HepG2 (cell line): ENCODE measurements around the gene HIPK4. TPM values are rescaled to one million over a fixed set of nuclear protein-coding genes. Genes with fewer than 3 reads are reported as not detected.

Experiments
- ASH2L ChIP-seq: fragments of 300-600, 200-600 bp; sonication (generic); IDR thresholded peaks from 2 replicates; pipeline ENCODE4 v1.7.0; 2017; ENCODE audit warnings: low read depth, mild to moderate bottlenecking, moderate library complexity, mixed read lengths, low read length; ENCODE audit not compliant: insufficient read length
- CBX2 ChIP-seq, 2 experiments: fragments of 200-600 bp in 1 of 2; sonication (generic); formaldehyde crosslinking in 1 of 2; IDR thresholded peaks; 2 replicates each; pipeline versions ENCODE4 v1.7.0 to v1.8.1; 2018 to 2022; ENCODE audit warnings: low read depth in 2 of 2, low read length in 1 of 2, mild to moderate bottlenecking in 1 of 2, missing genetic modification reagents in 1 of 2
- DNMT3B ChIP-seq: conservative IDR thresholded peaks from 2 replicates; pipeline ENCODE4 v1.6.1; 2016; ENCODE audit warnings: missing biosample characterization, control low read depth
- ESRRA ChIP-seq: sonication (generic); formaldehyde crosslinking; IDR thresholded peaks from 2 replicates; pipeline ENCODE4 v1.5.1; 2020; ENCODE audit warnings: mild to moderate bottlenecking, low read depth, missing genetic modification reagents
- MEIS1 ChIP-seq: sonication (generic); formaldehyde crosslinking; IDR thresholded peaks from 2 replicates; pipeline ENCODE4 v1.9.0; 2021; ENCODE audit warnings: mild to moderate bottlenecking, missing genetic modification reagents, moderate library complexity, borderline replicate concordance
- NFIB ChIP-seq: sonication (generic); formaldehyde crosslinking; IDR thresholded peaks from 2 replicates; pipeline ENCODE4 v1.9.0; 2021; ENCODE audit warnings: missing genetic modification reagents, mild to moderate bottlenecking, borderline replicate concordance
- RARG ChIP-seq: sonication (generic); formaldehyde crosslinking; IDR thresholded peaks from 2 replicates; pipeline ENCODE4 v1.4.0; 2020; ENCODE audit warnings: low read depth, mild to moderate bottlenecking, missing genetic modification reagents
- RBM22 ChIP-seq: fragments of 200-400 bp; formaldehyde crosslinking; optimal IDR thresholded peaks from 2 replicates; pipeline ENCODE3; 2017; ENCODE audit warnings: mild to moderate bottlenecking, low read length, moderate library complexity
- RFXAP ChIP-seq: sonication (generic); formaldehyde crosslinking; IDR thresholded peaks from 2 replicates; pipeline ENCODE4 v1.4.0; 2020; ENCODE audit warnings: missing genetic modification reagents, borderline replicate concordance
- STAG1 ChIP-seq: sonication (generic); formaldehyde crosslinking; IDR thresholded peaks from 2 replicates; pipeline ENCODE4 v1.4.0; 2020; ENCODE audit warnings: missing genetic modification reagents
- ZFP1 ChIP-seq: IDR thresholded peaks from 2 replicates; pipeline ENCODE4 v1.6.1; 2016
- ZNF292 ChIP-seq: sonication (generic); formaldehyde crosslinking; IDR thresholded peaks from 2 replicates; pipeline ENCODE4 v1.8.1; 2022; ENCODE audit warnings: mild to moderate bottlenecking, low read depth, missing genetic modification reagents, borderline replicate concordance
- ZNF496 ChIP-seq: sonication (generic); formaldehyde crosslinking; IDR thresholded peaks from 2 replicates; pipeline ENCODE4 v1.8.1; 2023; ENCODE audit warnings: mild to moderate bottlenecking, moderate library complexity, missing genetic modification reagents; ENCODE audit not compliant: insufficient replicate concordance
- ZNF761 ChIP-seq: sonication (generic); formaldehyde crosslinking; conservative IDR thresholded peaks from 2 replicates; pipeline ENCODE4 v1.4.0; 2020; ENCODE audit warnings: mild to moderate bottlenecking, missing genetic modification reagents
- polyA plus RNA-seq, 8 experiments: library from polyadenylated mRNA; depleted of rRNA in 3 of 8; stranded (reverse) in 7 of 8; unstranded in 1 of 8; fragments of >200 nt; fragmentation: Illumina TruSeq in 4 of 8; extraction: Trizol in 4 of 8; gene quantifications; 2 replicates each; pipeline versions ENCODE4 v1.2.1 to v1.2.3, GENCODE V29; 2011 to 2016; ENCODE audit warnings: low read depth in 4 of 8, missing spikeins in 1 of 8, mixed read lengths in 1 of 8; ENCODE audit not compliant: insufficient read depth in 1 of 8
- total RNA-seq, 5 experiments: library from RNA; depleted of rRNA; stranded (reverse); fragments of >200 nt; fragmentation: Illumina TruSeq; extraction: Trizol; gene quantifications; 2 replicates each; pipeline ENCODE4 v1.2.3, GENCODE V29; 2016; ENCODE audit warnings: low read depth in 1 of 5
- TF ChIP-seq, protein P1 (sequence below): sonication (generic); formaldehyde crosslinking; IDR thresholded peaks from 2 replicates; pipeline ENCODE4 v1.8.0; 2022; ENCODE audit warnings: mild to moderate bottlenecking, missing genetic modification reagents; ENCODE audit not compliant: insufficient replicate concordance
- TF ChIP-seq, protein P2 (sequence below): sonication (generic); formaldehyde crosslinking; conservative IDR thresholded peaks from 2 replicates; pipeline ENCODE4 v1.8.0; 2022; ENCODE audit warnings: mild to moderate bottlenecking, moderate library complexity, missing genetic modification reagents
- TF ChIP-seq, protein P3 (sequence below): sonication (generic); formaldehyde crosslinking; IDR thresholded peaks from 2 replicates; pipeline ENCODE4 v1.4.0; 2020; ENCODE audit warnings: mild to moderate bottlenecking, missing genetic modification reagents

Gene HIPK4
- total and polyA plus RNA-seq, 2 of the 13 experiments (the other 11 are each of a cell fraction or from before 2014, with no cell fraction given): 0.03 TPM; not detected in 1

DNA sequence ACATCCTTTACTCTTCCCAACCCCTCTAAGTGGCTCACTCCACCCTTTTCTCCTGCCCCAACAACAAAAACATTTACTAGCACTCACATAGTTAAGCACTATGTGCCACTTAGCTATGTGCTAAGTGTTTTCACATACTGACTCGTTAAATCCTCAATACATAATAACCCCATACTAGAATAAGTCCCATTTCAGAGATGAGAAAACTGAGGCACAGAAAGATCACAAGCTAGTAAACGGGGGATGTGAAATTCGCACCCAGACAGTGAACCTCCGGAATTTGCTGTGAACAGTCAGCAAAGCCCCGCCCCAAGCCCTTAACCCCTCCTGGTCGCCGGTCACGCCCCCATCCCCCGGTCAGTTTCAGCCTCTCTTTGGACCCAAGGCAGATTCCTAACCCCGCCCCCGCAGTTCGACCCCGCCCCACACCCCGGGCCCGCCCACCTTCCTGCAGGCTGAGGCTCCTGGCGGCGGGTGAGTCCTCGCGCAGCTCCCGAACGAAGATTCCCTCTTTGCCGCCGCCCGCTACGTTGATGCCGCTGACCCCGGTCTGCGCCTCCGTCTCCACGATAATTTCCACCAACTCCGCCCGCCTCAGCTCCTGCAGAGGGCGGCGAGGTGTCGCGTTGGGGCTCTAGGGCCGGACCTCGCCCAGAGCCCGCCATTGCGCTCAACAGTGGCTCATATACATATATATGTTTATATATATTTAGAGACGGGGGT, 13.4 kb upstream of the HIPK4 start (continued):
- TF ChIP-seq, protein P1, sequence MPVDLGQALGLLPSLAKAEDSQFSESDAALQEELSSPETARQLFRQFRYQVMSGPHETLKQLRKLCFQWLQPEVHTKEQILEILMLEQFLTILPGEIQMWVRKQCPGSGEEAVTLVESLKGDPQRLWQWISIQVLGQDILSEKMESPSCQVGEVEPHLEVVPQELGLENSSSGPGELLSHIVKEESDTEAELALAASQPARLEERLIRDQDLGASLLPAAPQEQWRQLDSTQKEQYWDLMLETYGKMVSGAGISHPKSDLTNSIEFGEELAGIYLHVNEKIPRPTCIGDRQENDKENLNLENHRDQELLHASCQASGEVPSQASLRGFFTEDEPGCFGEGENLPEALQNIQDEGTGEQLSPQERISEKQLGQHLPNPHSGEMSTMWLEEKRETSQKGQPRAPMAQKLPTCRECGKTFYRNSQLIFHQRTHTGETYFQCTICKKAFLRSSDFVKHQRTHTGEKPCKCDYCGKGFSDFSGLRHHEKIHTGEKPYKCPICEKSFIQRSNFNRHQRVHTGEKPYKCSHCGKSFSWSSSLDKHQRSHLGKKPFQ (CRISPR knock-in tag): no peak
- no peak for TF ChIP-seq DNMT3B (CRISPR knock-in tag)
- 0 out of 2 replicates have a peak, but pooled peaks have one; percentile 38 for TF ChIP-seq ZNF761 (CRISPR knock-in tag)
- no peak for TF ChIP-seq ZFP1 (CRISPR knock-in tag)
- TF ChIP-seq ZNF496 (CRISPR knock-in tag): no peak
- no peak for TF ChIP-seq MEIS1 (CRISPR knock-in tag)
- TF ChIP-seq, protein P2, sequence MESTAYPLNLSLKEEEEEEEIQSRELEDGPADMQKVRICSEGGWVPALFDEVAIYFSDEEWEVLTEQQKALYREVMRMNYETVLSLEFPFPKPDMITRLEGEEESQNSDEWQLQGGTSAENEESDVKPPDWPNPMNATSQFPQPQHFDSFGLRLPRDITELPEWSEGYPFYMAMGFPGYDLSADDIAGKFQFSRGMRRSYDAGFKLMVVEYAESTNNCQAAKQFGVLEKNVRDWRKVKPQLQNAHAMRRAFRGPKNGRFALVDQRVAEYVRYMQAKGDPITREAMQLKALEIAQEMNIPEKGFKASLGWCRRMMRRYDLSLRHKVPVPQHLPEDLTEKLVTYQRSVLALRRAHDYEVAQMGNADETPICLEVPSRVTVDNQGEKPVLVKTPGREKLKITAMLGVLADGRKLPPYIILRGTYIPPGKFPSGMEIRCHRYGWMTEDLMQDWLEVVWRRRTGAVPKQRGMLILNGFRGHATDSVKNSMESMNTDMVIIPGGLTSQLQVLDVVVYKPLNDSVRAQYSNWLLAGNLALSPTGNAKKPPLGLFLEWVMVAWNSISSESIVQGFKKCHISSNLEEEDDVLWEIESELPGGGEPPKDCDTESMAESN (CRISPR knock-in tag): no peak
- TF ChIP-seq RFXAP: no peak
- TF ChIP-seq RARG (CRISPR knock-in tag): no peak
- no peak for TF ChIP-seq RBM22
- no peak for TF ChIP-seq STAG1 (CRISPR knock-in tag)
- TF ChIP-seq CBX2 (IDR thresholded peaks at IDR 0.05; ENCODE audit: low read depth, low read length): no peak
- no peak for TF ChIP-seq CBX2 (CRISPR knock-in tag; IDR thresholded peaks at IDR 0.05; ENCODE audit: low read depth)
- no peak for TF ChIP-seq ZNF292
- TF ChIP-seq ESRRA (CRISPR knock-in tag): no peak
- TF ChIP-seq, protein P3, sequence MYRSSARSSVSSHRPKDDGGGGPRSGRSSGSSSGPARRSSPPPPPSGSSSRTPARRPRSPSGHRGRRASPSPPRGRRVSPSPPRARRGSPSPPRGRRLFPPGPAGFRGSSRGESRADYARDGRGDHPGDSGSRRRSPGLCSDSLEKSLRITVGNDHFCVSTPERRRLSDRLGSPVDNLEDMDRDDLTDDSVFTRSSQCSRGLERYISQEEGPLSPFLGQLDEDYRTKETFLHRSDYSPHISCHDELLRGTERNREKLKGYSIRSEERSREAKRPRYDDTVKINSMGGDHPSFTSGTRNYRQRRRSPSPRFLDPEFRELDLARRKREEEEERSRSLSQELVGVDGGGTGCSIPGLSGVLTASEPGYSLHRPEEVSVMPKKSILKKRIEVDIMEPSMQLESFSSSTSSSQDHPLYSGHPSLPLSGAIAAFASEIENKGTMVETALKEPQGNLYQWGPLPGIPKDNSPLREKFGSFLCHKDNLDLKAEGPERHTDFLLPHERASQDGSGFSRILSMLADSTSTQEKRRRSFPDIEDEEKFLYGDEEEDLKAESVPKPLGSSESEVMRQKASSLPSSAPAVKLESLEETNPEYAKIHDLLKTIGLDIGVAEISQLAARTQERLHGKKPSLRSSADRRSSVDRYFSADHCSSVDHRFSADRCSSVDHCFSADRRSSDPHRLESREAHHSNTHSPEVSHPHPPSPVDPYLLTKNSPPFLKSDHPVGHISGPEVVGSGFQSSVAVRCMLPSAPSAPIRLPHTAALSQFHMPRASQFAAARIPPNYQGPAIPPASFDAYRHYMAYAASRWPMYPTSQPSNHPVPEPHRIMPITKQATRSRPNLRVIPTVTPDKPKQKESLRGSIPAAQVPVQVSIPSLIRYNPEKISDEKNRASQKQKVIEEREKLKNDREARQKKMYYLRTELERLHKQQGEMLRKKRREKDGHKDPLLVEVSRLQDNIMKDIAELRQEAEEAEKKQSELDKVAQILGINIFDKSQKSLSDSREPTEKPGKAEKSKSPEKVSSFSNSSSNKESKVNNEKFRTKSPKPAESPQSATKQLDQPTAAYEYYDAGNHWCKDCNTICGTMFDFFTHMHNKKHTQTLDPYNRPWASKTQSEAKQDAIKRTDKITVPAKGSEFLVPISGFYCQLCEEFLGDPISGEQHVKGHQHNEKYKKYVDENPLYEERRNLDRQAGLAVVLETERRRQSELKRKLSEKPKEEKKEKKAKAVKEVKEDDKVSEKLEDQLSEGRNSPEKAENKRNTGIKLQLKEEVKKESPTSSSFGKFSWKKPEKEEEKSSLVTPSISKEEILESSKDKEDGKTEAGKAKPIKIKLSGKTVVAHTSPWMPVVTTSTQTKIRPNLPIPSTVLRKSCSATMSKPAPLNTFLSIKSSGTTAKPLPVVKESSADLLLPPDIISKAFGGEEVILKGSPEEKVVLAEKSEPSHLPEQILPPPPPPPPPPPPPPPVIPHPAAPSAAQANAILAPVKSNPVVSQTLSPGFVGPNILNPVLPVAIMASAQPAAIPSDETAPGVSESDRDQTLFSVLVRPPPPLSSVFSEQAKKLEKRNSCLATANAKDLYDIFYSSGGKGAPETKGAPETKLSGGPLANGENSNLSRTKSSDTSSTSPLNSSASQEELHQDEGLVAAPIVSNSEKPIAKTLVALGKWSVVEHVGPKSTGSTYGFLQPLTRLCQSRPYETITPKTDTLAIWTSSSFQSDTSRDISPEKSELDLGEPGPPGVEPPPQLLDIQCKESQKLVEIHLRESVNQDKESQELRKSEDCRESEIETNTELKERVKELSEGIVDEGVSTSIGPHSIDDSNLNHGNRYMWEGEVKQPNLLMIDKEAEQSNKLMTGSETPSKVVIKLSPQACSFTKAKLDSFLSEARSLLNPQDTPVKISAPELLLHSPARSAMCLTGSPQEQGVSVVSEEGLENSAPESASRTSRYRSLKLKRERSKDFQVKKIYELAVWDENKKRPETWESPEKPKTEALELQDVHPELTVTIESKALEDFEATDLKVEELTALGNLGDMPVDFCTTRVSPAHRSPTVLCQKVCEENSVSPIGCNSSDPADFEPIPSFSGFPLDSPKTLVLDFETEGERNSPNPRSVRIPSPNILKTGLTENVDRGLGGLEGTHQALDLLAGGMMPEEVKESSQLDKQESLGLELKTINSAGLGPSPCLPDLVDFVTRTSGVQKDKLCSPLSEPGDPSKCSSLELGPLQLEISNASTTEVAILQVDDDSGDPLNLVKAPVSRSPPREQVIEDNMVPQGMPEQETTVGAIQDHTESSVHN (CRISPR knock-in tag): no peak
- no peak for TF ChIP-seq NFIB (CRISPR knock-in tag)
- TF ChIP-seq ASH2L: peak; percentile 18
